Stimulated activated CD8-positive, alpha-beta memory T cell treated with anti-CD3 and anti-CD28 coated beads, Interleukin-12 subunit alpha, Interleukin-12 subunit beta, amount 100 ng/mL, for 24 hours (primary cell): ENCODE data around the gene RUNX2.
"Not testable (repeated sequence)": the region's sequence is repeated elsewhere in the genome, so short reads cannot be mapped to it uniquely, and the experiment has no call there.

Source experiments
- DNase-seq: peaks from one replicate; pipeline ENCODE4 v3.0.0-alpha.2; 2020; ENCODE audit errors: extremely low read depth

The RUNX2 gene

DNA sequence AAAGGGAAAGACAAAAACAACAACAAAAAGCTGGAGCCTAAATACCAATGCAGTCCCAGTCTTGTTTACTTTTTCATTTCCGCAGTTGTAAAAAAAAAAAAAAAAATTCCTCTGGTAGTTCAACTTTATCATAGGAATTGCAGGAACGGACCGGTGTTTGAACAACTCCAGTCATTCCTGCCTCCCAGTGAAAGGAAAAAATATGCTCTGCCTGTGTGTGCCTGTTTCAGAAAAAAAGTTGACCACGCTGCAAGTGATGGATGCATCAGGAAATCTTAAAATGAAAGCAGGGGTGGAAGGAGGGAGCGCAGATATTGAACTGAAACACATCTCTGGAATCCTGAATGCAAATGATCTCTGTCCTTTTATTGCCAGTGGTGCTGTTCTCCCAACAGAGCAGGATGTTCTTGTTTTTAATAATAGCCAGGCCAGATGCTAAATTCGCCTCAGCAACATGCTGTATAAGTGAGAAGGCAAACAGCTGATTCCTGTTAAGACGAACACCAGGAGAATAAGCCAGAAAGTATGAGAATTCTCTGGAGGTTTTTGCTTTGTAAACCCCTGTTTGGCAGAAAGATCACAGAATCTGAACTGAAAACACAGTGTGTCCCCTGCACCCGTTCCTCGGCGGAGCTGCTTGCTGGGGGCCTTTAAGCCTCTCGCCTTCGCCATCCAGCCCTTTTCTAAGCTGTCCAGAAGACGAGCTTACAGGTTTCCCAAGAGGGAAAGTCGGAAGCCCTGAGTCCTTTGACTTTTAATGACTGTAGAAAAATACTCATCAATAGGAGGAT lies 228.0 kb downstream of the RUNX2 start:
- no peak for DNase-seq

GRCh38 chr6:45556828-45557227 lies 228.7 kb downstream of the RUNX2 start:
- no peak for DNase-seq

GRCh38 chr6:45557454-45557853 lies 229.3 kb downstream of the RUNX2 start:
- DNase-seq: no peak

DNA sequence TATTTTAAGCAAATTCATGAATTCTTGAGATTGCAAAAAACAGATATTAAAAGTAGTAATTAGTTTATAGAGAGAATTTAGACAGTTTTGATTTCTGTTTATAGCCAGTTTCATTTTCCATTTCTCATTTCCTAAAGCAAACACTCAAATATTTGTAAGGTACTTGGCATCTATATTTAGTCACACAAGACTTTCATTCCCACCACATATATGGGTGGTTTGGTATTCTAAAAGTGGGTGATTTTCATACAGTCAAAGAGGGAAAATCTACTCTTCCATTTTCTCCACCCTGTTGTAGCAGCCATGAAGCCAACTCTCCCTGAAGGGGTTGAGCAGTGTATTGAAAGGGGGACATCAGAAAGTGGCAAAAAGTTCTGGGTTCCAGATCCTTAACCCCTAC lies 230.7 kb downstream of the RUNX2 start:
- DNase-seq: no peak

- DNase-seq: not testable (repeated sequence)
These were observed 232.2 kb downstream of the RUNX2 start for GRCh38 chr6:45560321-45560820.

DNA sequence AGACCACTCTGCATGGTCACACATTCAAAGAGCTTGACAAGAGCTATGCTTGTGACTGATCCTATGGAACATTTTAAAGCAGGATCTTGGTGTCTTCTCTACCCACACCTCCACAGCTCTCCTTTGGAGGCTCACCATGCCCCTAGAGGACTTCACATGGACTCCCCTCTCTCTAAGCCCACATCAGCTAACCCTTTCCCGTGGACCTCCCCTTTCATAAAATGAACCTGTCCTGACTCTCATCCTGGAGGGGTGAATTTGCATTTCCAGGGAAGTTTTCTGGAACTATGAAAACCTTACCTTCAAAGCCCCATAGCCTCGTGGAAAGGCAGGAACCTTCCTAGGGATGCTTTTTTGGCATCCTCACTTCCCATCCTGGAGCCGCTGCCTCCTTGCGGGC lies 234.0 kb downstream of the RUNX2 start:
- no peak for DNase-seq

DNA sequence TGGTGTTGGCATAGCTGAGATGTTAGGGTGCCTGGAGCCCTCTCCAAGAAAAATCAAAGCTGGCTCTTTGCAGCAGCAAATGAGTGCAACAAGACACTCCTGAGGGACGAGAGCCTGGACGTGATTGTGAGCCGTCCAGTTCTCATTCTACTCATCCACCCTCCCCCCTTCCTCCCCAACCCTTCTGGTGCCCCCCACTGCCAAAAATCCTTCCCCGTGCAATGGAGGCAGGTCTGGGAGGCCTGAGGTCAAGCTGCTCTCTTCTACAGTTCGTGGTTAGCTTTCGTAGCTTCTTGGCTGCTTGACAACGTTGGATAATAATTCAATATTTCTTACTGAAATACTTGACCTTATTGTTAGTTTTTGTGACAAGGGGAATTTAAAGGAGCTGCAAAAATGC lies 234.9 kb downstream of the RUNX2 start:
- no peak for DNase-seq

- DNase-seq: no peak
These were observed 235.7 kb downstream of the RUNX2 start for GRCh38 chr6:45563844-45564243.

GRCh38 chr6:45566882-45567281 lies 238.8 kb downstream of the RUNX2 start:
- no peak for DNase-seq

DNA sequence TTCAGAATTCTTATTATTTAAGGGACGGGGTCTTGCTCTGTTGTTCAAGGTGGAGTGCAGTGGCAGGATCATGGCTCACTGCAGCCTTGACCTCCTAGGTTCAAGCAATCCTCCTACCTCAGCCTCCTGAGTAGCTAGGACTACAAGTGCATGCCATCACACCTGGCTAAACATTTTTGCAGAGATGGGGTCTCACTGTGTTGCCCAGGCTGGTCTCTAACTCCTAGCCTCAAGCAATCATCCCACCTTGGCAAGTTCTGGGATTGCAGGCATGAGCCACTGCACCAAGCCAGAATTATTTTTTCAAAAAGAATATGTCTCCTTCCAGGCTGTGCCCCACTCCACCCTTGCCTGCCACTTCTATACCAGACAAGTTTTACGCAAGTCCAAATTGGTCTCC lies 239.7 kb downstream of the RUNX2 start:
- no peak for DNase-seq

GRCh38 chr6:45568626-45569025 lies 240.5 kb downstream of the RUNX2 start:
- no peak for DNase-seq

DNA sequence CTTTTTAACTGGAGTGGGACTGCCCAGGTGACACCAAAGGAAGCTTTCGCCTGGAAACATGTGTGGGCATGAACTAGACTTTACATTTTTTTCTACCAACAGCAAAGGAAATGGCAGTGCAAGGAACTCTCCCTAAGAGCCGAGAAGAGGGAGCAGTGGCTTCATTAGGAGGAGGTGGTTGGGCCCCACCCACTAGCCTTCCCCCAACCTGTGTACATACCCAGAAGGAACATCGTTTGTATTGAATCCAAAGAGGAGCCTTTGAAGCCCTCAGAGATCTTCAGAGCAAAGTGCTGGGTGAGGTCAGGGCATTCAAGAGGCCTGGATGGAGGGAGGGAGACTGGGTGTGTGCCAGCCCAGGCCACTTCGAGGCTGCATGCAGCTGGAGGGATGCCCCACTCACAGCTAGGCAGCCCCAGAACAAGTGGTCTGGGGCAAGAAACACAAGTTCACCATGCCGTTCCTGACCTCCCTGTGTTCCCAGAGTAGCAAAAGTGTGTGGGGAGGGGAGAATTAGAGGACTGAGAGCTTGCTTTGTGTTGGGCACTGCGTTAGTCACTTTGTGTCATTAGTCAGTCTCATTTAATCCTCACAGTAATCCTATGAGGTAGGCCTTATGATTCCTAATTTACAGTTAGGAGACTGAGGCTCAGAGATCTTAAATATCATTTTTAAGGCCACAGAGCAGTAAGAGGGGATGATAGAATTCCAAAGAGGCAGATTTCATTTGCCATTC lies 241.2 kb downstream of the RUNX2 start:
- DNase-seq: no peak

DNA sequence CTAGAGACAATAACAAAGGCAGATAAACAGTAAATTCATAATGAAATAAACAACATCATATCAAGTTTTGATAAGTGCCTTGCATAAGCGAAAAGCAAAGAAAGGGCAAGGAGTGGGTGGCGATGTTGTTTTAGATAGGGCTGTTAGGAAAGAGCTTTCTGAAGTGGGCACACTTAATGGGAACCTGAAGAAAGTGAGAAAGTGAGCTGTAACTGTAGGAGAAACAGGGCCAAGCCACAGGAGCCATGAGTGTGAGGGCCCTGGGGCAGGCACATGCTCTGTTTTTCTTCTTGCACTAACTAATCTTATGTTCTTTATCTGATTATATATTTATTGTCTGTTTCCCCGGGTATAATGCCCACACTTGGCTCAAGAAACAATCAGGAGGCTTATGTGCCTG lies 243.0 kb downstream of the RUNX2 start:
- no peak for DNase-seq

DNA sequence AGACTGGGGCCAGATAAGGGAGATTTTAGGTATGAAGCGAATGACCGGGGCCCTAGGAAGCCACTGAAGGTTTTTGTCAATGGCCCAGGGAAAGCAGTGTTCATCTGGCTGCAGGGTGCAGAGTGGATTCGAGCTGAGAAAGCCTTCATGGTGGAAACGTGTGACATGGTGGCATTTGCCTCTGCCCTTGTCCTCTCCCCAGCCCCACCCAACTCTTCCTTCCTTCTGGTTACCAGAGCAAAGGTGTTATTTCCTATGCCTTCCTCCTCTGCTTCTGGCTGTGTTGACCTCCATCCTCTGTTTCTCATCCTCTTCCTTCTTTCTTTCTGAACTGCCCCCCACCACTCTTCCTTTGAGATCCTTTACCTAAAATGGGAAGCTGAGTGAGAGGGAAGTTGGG lies 244.7 kb downstream of the RUNX2 start:
- no peak for DNase-seq

GRCh38 chr6:45574014-45574461 lies 245.9 kb downstream of the RUNX2 start:
- no peak for DNase-seq

GRCh38 chr6:45574885-45575284 lies 246.8 kb downstream of the RUNX2 start:
- DNase-seq: no peak

DNA sequence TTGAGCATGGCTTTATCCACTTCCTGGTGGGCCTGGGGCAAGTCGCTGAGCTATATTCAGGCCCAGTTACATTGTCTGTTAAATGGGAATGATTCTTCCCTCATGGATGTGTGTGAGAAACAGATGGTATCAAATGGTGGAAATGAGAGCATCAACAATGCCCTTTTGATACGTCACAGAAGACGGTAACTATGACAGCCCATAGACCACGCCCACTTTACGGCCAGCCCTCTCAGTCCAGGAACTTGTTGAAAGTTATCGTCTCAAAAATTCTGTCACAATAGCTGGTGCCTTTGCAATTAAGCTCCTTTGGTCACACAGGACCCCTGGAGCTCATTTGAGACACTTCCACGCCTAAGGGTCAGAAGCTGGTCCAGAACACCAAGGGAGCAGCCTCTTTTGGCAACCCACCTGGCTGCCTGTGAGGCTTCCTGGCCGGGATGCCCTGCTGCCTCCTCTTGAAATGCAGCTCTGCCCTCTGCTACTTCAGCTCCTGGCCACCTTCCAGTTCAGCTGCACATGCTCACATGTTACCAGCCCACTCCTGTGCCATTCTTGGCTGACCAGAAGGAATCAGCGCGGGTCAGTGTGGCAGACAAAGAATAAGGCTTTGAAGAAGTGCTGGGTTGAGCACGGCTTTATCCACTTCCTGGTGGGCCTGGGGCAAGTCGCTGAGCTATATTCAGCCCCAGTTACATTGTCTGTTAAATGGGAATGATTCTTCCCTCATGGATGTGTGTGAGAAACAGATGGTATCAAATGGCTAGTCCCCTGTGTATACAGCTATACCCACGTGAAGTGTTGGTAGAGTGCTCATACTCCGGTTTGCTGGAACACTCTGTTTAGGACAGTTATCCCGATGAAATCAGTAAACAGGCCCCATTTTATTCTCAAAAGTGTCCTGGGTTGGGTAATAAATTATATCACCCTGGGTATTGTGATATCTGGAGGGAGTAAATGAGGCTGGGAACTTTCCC lies 248.8 kb downstream of the RUNX2 start:
- DNase-seq: no peak

DNA sequence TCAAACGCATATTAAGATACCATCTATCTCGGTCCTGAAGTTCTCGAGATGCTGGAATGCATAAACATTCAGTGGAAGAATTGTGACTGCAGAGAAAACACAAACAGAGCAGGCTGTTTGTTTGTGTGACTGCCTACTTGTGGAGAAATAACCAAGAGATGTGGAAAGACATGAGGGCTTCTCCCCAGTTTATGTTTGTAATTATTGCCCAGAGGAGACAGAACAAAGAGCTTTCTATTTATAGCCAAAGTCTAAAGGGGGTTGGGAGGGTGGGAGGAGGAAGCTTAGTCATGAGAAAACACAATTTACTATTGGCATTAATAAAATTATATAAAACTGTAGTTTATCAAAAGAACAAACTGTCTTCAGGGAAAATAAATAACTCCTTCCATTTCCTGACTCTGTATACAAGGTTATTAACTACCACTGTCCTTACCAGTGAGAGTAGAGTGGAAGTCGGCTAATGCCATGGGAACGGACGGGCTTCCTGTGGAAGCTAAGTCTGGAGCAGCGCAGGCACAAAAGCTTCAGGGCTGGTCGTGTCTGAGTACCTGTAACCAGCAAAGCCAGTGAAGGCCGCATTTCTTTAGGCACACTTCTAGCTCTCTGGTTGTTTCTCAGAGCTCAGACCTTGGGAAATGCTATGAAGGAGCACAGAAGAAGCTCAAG lies 249.8 kb downstream of the RUNX2 start:
- DNase-seq: no peak

- no peak for DNase-seq
These were observed 256.0 kb downstream of the RUNX2 start for GRCh38 chr6:45584127-45584526.

DNA sequence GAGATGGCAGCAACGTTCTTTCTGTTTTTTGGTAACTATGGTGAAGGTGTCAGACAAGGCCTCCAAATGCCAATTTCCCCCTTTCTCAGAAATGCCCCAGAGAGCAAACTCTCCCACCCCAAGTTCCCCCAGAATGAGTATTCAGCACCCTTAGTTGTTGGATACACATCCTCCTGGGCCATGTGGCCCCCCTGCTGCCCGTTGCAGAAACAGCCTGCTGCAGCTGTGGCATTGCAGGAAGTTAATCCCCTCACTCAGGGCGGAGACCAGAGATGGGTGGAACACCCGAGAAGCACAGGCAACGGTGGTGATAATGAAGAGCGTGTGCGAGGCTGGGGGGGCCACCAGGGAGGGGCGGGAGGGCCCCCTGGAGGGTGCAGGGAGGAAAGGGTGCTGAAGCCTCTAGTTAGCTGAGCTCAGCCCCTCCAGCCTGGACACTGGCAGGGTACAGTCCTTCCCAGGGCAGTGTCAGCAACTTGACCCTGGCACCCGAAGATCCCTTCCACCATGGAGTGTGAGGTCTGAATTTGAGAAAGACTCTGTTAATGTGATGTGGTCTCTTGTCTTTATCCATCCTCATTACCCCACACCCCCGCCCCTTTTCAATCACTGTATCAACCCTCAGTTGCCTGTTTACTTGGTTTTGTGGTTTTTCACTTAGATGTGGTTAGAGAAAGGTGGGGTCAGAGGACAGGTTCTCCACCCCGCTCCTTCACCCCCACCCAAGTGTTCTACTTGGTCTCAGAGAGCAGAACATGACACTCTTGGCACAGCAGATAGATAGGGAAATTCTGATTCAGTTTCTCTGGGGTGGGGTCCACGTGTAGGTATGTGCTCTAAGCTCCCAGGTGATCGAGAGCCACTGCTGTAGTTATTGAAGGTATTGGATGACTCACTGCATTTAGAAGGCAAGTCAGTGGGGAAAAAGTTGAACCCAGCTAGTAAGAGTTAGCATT lies 258.4 kb downstream of the RUNX2 start:
- DNase-seq: no peak
